Measurements from ENCODE around the gene KLF12.

The KLF12 gene

DNA sequence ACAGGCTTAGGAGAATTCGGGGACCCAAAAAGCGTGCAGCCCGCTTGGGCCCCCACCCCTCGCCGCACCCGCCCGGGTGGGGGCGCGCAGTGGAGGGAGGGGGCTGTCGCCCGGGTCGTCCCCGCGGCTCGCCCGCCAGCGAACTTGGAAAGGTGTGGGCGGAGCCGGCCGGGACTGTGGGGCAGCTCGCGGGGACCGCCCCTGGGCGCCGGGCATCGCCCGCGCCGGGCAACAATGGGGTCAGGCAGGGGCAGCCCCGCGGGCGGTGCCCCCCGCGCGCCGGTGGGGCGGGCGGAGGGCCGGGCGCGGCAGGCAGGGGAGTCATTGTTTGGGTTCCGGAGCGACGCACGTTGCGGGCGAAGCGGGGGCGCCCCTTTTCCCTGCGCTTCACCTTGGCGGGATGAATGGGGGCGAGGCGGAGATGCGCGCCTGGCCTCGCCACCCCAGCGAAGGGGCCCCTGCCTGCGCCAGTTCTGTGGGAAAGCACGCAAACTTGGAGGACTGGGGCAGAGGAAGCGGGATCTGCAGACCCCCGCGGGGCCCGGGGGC lies 647 bp upstream of the KLF12 start:
- DNase-seq: no peak

DNA sequence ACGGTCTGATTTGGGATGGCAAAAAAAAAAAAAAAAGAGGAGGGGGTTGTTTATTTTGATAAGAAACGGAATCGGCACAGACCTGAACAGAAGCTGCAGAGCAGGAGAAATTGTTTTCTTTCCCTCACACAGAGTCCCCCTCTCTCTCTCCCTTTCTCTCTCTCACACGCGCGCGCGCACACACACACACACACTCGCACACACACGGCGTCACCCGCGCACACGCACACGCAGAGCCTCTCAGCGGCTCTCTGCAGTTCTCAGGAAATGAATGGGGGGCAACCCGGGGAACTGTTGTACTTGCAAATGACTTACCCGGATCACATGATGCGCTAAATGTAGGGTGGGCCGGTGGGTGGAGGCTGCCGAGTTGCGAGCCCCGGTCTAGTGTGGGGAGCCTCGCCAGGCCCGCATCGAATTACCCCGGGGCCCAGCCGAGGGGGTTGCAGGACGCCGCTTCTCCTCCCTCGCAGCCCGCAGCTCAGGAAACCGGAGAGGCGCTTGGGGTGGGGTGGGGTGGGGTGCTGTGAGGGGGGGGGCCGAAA lies 475 bp downstream of the KLF12 start:
- DNase-seq: peak; percentile 97

DNA sequence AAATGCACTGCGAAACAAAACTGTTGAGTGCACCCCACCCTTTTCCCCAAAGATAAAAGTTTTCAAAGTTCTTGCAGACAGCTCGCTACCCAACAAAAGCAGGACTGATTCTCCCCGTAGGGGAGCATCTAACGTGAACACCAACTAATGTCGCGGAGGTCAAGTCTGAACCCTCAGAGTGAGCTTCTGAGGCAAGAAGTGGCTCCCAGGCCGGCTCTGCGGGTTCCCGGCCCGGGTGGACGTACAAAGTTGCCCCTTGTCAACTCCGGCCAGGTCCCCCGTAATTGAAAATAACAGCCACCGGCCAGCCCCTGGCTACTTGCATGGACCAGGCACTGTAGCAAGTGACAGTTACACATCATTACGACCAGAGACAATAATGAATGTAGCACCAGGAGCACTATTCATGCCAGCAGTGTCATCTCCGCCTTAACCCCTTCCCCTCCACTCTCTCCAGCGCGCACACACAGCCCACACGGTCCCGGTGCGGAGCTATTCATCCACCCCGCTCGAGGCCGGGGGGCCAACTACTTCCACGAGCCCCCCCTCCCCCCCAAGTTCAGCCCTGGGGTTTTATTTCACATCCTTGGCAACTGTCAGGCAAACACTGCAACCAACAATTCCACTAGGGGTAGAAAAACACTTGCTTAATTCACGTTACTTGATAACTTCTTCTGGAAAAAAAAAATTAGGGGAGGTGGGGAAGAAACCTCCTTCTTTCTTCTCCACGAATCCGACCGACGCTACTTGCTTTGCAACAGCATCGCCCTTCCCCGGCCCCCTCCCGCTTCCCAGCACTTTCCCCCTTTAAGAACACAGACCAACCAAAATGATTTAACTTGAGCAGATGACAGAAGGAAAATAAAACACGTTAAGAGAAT lies 1.2 kb downstream of the KLF12 start:
- DNase-seq: peak; percentile 73

DNA sequence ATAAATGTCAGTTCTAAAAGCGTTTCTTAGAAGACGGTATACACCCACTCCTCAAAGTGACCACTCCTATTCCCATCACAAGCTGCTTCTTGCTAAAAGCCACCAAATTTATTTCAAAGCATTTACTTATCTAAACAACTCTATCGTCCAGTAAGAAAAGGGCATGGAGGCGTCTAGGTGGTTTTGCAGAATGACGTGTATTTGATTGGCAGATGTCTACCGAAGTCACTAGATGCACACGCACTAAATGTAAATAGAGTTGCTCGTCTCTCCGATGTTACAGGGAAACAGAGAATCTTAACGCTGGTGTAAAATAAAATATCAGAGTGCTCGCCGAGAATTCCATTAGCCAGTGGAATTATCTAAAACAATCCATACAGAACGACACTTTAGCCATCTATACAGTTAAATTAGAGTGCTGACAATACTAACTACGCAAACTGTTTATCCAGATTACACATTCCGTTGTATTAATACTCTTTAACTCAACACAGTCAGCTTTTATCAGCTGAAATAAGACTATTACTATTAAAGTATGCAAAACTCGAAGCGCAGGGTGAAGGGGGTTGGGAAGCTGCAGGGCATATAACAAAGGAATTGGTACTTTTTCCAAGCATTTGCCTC lies 1.9 kb downstream of the KLF12 start:
- peak; percentile 27 for DNase-seq

DNA sequence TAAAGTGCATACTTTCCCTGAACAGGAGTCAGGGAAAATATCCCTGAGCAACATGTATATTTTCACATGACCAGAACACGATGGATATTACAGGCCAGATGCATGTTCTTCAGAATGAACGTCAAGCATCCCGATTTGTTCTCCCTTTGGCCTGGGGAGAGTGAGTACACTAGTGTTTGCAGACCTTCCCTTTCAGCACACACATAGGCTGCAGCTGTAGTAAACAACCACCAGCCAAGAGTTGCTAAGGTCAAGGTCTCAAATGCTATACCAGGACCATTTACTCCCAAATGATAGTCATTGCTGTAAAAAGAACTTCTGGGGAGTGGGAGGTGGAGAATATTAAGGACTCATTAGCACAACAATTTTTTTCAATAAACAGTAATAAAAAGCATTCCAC lies 3.0 kb downstream of the KLF12 start:
- no peak for DNase-seq

DNA sequence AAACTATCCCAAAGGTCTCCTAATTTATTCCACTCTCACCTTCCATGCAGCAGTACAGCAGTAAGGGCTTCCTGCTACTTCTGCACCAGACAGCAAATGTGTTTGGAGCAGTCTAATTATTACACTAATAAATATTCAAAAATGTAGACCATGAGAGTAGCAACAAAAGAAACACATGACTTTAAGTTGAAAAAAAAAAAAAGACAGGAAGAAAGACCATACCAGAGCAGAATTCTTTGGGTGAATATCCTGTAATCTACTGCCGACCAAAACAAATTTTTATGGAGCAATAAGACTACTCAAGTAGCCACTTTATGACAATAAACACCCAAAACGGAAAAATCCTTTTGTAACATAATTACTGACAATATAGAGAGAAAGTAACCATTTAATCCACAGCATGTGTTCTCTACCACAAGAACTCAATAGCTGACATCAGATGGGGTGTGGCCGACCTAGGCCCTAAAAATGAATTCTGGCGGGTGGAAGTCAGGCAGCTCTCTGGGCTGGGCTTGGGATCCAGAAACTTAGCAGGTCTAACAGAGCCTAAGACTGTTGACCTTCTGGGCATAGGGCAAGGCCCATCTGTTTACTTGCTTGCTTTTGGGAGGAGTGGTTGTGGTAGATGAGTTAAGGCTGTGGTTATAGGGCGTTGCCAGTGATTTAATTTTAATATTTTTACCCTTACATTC lies 4.6 kb downstream of the KLF12 start:
- DNase-seq: peak; percentile 35

DNA sequence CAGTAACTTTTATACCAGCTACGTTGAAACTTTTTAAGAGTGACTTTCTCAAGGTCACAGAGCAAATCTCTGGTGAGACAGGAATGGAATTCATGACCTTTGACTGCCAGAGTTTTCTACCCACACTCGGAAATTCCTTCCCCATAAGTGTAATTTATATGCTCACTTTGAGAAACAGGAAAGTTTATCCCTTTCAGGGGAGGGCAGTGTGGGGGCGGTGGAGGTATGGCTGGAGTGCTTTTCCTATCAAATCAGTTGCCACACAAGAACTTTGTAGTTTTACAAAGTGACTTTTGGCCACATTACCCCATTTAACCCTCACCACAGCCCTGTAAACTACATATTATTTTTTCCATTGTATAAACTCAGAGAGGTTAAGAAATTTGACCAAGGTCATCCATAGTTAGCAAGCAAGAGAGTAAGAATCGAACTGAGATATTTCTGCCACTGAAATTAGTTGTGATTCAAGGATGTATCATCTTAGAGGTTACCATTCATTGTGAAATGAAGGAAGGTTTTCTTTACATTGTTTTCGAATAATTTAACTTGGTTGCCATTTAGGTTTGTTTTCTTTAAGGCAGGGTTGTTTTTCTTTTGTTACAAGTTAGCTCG lies 5.9 kb downstream of the KLF12 start:
- DNase-seq: no peak

DNA sequence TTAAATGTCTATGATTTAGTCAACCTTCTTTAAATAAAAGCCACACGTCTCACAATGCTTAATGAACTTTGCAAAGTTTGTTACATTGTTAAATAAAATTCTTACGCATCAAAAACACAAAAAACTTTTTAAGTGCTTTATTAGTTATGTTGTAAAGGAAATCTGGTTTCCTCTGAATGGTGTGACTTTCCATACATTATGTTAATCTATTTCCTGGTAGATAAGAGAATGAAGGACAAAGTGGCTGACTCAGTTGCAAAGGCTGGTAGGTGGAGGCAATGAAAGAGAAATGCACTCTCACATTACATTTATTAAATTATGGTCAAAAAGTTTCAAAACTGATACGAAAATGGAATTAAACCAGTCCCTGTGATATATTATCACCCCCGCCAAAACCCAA lies 15.9 kb downstream of the KLF12 start:
- no peak for DNase-seq

DNA sequence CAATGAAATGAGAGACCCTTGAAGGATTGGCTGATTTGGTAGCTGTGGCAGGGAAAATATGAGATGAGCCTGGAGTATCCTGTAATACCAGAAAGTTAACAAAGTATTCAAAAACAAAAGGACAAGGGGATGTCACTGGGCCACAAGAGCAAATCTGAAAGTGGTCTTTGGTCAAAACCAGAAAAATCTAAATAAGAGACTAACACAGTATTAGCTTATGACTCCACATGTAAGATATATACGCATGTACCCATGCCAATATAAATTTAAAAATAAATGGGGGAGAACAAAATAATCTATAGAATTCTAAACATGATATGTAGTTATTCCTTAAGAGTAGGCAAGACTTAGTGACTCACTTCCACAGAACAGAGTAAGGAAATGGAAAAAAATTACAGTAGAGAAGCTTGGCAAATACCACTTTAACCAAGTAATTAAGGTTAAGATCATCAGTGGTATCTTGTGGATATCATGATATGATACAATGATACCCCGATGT lies 16.9 kb downstream of the KLF12 start:
- no peak for DNase-seq

DNA sequence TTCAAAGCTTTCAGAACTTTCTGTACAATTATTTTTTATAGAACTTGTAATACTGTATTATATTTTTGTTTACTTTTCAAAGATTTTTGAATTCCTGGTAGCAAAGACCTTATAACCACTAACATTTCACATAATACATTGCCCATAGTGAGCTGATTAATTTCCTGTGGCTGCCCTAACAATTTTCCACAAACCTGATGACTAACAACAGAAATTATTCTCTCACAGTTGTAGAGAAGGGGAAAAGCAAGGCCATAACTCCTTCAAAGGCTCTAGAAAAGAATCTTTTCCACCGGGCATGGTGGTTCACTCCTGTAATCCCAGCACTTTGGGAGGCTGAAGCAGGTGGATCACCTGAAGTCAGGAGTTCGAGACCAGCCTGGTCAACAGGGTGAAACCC lies 19.1 kb downstream of the KLF12 start:
- DNase-seq: no peak

DNA sequence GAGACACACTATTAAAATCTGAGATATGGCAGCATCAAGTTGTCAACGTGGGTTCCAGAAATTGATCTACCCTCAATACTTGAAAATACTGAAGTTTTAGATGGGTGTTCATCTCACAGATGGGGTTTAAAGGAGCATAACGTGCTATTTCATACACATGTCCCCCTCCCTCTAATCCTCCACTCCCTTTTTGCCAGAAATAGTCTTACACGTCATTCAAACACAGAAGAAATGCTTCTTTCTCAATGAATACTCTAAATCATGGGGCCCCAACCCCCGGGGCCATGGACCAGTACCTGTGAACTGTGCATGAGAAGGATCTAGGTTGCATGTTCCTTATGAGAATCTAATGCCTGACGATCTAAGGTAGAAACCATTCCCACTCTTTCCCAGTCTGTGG lies 19.6 kb downstream of the KLF12 start:
- no peak for DNase-seq

DNA sequence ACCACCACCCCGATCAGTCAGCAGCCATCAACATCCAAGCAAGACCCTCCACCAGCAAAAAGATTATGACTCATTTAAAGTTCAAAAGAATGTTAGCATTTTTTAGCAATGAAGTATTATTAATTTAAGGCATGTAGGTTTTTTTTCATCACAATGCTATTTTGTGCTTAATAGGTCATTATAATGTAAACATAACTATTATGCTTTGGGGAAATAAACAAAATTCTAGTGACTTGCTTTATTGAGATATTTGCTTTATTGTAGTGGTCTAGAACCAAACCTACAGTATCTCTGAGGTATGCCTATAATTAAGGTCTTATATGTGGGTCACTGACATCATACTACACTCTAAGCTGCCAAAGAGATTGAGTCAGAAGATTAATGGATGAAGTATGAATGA lies 20.0 kb downstream of the KLF12 start:
- no peak for DNase-seq

DNA sequence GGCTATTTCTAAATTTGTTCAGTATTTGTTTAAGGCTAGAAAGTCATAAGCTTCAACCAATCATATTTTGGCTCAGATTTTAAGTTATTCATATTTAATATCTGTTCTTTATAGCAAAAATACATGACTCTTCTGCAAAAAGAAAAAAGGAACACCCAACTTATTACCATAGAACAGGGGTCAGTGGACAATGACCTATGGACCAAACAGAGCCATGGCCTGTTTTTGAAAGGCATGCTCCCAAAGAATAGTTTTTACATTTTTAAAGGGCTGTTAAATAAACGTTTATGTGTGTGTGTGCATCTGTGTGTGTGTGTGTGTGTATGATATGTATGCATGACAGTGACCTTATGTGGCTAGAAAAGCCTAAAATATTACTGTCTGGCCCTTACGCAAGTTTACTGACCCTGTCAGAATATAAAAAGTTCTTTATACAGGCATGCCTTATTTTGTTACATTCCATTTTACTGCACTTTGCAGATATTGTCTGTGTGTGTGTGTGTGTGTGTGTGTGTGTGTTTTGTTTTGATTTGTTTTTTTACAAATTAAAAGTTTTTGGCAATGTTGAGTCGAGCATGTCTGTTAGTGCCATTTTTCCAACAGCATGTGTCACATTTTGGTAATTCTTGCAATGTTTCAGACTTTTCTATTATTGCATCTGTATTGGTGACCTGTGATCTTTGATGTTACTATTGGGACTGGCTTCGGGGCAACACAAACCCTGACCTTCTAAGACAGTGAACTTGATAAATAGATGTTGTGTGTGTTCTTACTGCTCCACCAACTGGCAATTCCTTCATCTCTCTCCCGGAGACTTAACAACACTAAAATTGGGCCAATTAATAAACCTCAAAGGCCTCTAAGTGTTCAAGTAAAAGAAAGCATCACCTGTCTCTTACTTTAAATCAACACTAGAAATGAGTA lies 22.0 kb downstream of the KLF12 start:
- no peak for DNase-seq

DNA sequence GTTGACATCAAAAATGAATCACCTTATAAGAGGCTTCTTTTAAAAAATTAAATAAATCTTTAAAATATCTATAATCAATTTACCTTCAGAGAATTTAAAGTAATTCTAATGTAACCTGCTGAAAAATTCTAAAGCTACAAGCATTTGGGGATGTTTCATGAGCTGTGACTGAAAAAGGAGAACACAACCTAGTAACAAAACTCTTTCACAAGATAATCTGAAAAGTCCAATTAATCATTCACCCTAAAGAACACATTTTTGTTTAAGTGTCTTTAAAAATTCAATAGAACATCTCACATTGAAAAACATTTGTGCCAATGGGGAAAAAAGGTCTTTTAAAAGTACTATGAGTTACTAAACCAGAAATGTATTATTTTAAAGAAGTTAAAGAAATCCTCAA lies 22.8 kb downstream of the KLF12 start:
- no peak for DNase-seq

DNA sequence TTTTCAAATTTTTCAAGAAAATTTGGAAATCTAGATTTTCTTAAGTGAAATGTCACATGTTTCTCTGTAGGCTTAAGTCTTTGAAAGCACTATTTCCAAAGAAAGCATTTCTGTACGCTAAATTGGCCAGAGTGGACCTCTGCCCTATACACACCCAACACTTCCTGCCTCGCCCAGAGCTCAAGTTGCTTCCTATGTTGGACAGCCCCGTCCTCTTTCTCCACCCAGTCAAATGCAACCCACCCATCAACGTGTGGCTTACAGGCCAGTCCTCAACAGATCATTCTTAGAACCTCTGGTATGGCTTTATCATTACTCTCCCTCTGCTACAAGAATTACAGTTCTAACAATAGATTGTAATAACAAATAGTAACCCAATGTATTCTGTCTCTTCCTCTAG lies 24.2 kb downstream of the KLF12 start:
- DNase-seq: no peak

DNA sequence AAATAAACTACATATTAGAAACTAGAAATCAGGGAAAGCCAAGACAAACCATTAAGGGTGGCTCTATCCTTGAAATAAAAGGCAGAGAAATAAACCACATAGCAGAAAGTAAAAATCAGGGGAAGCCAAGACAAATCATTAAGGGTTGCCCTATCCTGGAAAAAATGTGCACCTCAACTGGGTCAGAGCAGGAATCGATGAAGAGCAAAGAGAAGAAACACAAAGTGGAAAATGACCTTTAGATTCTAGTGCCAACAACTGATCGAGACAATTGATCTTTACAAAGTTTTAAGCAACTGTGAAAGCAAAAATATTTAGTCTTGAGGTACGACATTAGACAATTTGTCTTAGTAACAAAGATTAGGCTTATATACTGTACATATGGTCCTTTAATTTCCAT lies 26.6 kb downstream of the KLF12 start:
- no peak for DNase-seq

DNA sequence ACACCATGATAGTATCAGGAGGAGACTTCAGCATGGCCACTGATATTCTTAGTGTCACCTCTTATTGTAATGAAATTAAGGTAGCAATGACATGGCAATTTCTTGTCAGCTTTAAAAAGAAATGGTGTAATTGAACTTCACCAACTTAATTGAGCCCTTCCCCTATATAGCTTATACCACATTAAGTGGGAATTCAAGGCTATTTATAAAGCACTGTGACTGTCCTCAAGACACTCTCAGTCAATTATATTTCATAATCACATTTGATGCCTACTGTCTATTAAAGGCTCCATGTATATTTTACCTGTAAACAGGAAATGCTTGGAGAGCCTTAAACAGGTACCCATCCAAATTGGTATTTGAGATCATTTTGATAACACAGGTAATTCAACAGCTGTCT lies 28.3 kb downstream of the KLF12 start:
- DNase-seq: no peak

DNA sequence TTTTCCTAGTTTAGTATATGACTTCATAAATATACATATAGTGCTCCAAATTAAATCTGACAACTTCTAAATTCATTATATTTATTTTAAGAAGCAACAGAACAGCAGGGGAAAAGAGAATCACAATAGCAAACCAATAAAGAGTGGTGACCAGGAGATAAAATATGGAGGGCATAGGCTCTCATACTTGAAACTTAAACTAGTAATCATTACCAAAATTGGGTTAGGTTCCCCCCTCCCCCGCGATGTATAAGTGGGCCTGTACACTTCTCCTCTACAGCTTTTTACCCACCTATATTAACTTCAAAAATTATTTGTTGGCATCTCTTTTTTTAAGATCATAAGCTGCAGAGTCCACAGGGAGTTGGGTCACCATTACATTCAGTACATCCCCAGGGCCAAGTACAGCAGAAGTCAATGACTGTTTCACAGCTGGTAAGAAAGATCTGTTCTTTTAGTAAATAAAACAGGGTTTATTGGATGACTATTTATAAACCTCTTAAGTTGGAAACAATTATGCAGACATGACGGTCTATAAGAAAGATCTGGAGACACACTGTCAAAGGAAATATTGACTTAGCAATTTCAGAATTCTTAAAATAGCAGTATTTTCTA lies 29.4 kb downstream of the KLF12 start:
- DNase-seq: no peak

DNA sequence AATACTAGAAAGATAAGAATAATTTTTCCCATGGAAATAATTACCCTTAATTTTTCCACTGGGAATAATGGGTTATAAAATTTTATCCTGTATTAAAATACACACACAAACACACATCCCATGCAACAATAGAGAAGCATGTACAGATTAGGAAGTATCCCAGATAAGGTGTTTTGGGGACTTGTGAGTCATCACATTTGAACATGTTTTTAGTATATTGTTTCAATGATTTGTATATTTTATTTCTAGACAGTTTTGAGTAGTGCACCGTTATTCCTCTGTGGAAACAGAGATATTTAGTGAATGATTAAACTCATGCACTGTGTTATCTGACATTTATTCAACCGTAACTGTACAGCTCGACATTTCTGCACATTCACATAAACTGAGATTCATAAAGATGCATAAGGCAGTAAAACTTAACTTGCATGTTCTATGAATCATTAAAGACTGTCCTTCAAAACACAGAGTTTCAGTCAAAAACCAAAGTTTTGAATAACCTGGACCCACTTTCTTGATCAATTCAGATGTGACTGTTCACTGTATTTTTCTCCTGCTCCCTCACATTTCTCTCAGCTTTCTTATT lies 30.1 kb downstream of the KLF12 start:
- no peak for DNase-seq

DNA sequence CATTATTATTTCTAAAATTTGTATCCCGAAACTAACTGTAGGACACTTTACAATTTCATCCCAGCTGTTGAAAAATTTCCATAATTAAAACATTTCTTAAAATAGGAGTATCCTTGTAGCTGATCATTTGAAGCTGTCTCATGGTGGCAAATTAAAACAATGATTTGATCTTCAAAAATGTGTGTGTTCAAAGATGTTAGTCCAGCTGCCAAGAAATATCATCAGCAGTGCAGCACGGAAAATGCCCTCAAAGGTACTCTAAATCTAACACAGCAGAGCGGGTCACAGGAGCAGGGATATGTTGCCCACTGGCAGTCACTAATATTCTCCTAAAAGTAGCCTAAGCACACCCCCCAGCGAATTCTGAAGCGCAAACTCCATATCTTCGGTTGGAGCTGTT lies 31.0 kb downstream of the KLF12 start:
- DNase-seq: no peak

DNA sequence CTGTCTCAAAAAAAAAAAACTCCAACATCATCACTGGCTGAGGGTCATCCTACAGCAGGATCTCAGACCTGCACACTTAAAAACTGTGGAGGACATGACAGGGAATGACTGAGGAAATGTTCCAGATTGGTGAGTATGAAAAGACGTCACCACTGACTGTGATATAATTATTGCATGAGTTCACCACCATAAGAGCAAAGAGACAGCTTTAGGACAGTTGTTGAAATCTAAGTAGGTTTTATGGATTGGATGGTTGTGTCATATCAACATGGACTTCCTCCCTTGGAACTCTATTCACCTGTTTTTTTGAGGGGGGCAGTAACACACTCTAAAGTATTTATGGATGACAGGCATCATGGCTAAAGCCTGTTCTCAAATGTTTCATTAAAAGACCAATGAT lies 31.5 kb downstream of the KLF12 start:
- DNase-seq: no peak

Data from femur (tissue), 1 donor.